SK-MEL-5 (cell line): ENCODE results near the gene KIF6. TPM values are rescaled to one million over a fixed set of nuclear protein-coding genes. Genes with fewer than 3 reads are reported as not detected.

Experiments used
- DNase-seq: peaks from one replicate; pipeline ENCODE4 v3.0.0-alpha.2; 2016; ENCODE audit warnings: low read depth, low spot score
- in situ Hi-C: cut with HindIII; loops from 2 replicates; pipeline ENCODE4 v1.10.0; 2016; ENCODE audit warnings: low sequenced_read_pairs, high pct_unique_total_duplicates, low pct_unique_long_range_greater_than_20kb
- total RNA-seq: library from RNA; depleted of rRNA; stranded (reverse); fragments of >200 nt; shearing (Covaris generic); gene quantifications from 2 replicates; pipeline ENCODE4 v1.2.3, GENCODE V29; 2014

KIF6 gene
- total RNA-seq, 1 experiment from 2014 or later: 23.6 TPM

DNA sequence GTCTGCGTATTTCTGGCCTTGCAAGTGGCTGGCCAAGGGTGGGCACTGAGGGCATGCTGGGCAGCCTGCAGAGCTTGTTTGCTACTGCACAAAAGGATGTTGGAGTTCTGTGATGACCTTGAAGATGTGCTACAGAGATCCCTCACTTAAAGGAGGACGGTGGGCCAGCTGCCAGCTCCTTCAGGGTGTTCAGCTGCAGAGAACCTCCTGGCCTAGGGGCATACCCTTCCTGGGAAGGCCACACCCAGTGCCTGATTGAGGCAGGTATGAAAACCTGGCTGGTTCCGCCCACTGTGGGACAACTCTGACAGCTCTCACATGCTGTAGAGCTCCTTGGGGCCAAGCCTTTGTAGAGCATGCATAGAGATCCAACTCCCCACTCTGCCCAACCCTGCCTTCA, 408.0 kb downstream of the KIF6 start:
- no peak for DNase-seq
- in situ Hi-C loops: no loop called here

DNA sequence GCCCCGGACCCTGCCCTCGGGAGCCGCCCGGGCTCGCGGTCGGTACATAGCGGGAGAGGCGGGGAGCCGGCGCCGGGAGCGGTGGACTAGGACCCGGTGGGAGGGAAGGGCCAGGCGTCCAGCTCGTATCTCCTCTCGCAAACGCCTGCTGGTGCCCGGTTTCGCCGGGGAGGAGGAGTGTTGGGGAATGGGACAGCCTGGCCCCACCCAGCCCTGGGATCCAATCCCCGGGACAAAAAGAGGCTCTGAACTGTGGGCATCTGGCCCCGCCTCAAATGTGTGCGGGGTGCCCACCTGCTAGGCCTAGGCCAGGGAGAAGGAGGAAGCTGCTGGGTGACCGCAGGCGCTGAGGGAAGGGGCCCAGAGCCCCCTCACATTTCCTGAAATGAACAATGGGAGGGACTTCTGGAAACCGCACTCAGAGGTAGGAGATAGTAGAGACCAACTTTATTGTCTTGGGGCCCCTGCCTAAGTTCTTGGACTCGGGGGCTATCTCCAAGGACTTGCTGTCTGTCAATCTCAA, 410.9 kb downstream of the KIF6 start, which contains the start of gene KCNK17:
TSS of gene KCNK17 (minus strand) at position 147 of the 523 bp plus-strand sequence. CDS start at position 48, 99 bp downstream.
- no peak for DNase-seq
- in situ Hi-C loops: no loop called here

DNA sequence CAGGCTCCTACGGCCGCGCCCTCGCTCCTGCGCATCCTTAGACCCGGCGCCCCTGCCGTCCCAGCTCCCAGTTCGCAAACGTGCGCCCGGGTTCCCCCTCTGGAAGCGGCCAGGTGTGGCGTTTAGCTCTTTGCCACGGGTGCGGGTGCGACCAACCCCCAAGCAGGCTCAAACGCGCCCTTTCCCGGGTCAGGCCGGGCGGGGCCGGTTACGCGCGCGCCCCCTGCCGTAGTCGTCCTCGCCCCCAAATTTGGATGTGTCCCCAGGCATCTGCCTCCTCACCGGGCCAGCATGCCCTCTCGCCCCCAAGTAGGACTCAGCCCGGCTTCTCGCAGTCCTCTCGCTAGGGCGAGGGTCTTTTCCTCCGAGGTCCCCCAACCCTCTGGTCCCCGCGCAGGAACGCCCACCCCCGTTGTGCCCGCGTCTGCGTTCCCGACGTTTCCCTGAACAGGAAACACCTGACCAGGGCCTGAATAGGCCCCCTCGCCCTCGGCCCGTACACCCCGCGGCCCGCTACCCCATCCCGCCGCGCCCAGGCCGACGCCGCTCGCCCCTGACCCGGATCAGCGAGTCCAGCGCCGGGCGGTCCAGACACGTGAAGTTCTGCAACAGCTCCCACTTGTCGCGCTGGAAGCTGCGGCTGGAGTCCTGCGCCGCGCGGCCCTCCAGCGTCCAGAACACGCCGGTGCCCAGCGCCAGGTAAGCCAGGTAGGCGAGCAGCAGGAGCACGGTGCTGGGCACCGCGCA, 411.5 kb downstream of the KIF6 start:
- in situ Hi-C loops: no loop called here
- DNase-seq: no peak

DNA sequence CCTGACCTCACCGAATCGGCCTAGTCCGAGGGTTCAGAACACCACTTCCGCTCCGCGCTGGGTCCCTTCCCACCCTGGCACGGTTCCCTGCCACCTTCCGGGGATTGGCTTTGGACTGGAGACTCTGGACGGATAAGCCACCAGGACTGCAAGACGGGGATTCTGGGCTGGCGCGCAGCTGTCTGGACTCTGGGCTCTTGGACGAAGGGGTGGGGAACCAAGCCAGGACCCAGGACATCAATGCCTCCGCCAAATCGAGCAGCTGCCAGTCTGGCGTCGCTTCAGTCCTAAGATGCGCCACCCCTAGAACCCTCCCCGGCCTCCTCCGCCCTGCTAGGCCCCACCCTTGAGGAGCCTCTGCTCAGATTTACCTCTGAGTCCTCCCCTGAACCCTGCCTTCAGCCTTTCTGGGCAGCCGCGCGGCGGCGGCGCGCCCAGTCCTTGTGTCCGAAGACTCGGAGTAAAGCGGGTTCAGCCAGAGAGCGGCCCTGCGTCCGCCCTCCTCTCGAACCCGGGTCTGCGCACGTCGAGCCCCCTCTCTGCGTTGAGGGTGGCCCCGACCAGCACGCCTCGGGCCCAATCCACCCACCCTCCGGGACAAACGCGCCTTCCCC, 412.2 kb downstream of the KIF6 start:
- in situ Hi-C loops: no loop called here

DNA sequence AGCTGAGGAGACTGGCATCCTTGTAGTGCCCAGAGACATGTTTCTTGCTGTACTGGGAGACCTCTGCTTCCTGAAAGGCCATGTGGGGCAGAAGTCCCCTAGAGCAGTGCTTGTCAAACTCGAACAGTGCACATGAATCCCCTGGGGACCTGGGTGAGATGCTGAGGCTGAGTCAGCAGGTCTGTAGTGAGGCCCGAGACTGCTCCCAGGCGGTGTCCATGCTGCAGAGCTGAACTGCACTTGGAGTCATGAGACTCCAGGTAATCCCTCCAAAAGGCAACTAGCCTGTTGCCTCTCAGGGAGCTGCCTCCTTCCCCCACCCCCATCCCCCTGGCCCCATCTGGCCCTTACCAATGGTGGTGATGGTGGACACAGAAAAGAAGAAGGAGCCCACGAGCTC, 414.7 kb downstream of the KIF6 start:
- in situ Hi-C loops: no loop called here
- DNase-seq: no peak

More for the DNA sequence above, 412.2 kb downstream of the KIF6 start:
- no peak for DNase-seq

DNA sequence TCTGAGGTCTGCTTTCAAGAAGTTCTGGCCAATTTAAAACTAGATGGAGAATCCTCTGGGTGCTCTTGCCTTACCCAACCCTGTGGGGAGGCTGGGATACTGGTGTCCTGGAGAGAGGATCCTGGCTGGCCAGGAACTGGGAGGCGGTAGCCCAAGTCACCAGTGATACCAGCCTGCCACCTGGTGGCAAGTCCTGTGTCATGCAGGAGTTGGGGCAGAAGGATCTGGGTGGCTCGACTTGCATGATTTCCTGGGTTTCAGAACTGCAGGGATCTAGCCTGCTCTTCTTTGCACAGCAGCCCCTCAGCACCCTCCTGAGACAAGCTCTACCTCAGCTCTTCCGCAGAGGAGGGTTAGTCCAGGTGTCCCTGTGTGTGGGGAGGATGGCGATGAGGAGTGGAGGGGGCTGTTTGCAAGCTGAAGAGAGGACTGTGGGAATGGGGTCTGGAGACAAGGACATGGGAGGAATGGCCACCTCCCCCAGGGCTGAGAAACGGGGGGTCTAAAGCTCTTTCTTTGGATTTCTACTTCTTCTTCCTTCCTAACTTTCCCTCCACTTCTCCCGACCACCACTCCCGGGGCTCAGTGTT, 415.2 kb downstream of the KIF6 start:
- in situ Hi-C loops: no loop called here
- peak; percentile 71 for DNase-seq

DNA sequence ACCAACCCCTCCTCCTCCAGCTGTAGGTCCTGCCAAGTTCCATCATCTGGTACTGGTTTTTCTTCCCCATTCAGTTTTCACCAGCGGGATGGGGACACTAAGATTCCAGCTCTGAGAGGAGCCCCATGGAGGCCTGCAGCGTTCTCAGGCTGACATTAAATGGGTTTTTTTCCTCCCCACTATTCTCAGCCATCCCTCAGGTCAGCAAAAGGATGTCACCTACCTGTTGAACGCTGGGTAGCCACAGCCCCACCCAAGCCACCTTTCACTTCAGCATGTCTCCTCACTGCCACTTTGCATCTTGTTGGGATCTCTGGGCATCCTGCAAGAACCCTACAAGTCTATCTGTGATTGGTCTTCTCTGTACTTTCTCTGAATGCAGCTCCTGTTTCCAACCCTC, 417.7 kb downstream of the KIF6 start:
- in situ Hi-C loops: no loop called here
- no peak for DNase-seq

DNA sequence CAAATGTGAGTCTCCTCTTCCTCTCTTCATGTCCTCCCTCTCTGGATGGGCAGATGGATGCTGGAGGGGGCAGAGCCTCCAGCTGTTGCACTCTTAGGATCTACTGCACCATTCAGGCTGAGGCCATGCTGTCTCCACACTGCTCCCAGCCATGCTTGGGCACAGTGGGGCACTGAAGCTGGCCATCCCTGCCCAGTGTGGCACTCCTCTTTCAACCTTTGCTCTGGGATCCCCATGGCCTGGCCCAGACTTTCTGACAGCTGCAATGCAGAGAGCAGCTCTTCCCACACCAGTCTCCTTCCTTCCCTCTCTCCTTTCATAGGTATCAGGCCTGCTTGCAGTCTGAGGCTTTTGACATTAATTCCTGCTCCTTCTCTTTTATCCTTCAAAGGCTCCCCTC, 420.3 kb downstream of the KIF6 start:
- in situ Hi-C loops: no loop called here
- DNase-seq: no peak

DNA sequence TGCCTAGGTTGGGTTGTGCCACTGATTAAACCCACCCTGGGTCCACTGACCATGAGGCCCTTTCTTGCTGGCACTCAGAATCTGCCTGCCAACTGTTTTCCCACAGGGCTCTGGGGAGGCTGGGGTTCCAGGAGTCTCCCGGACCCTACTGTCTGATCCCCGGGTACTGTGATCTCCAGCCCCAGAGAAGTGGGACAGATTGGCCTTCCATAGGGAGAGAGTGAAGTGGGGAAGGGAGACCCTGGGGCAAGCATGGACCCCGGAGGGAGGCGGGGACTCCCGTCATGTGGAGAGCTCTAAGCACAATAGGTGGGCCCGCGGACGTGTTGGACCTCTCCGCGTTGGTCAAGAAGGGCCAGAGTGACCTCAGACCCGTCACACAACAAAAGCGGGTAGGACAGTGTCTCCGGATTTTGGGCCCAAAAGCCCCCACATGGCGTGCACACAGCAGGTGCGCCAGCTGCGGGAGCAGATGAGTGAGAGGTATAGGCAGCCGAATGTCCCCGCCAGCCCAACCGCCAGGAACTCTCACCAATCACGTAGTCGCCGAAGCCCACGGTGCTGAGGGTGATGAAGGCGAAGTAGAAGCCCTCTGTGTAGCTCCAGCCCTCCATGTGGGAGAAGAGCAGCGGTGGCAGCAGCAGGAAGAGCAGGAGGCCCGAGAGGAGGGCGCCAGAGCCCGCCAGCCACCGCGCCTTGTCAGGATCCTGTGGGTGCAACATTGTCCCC, 421.6 kb downstream of the KIF6 start:
- no peak for DNase-seq
- in situ Hi-C loops: no loop called here

DNA sequence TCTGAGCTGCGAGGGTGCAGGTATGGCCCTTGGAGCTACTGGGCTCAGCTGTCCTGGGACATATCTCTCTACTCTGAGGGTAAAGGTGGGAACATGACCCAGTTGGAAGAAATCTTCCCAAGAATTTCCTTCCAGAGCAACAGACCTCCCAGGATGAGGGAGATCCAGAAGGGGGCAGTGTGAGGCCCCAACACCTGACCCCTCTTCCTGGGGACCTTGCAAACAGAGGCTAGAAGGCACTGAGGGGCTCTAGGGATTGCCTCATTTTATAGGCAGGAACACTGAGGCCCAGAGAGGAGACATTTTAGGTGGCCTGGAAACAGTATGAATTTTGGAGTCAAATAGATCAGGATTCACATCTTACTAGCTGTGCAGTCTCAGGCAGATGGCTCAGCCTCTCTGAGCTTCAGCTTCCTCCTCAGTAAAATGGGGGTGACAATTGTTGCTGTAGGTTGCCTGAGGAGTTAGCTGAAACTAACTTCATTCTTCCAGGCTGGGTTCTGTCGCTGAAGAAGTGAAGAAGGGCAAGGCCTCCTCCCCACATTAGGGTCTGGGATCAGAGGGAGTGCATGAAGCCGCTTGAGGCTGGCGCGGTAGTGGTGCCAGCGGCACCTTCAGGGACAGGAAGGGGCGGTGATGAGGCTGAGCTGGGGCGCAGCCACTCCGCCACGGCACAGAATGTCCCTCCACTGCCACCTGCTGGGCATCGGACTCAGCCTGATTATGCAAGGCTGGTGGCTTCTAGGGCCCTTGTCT, 422.4 kb downstream of the KIF6 start:
- DNase-seq: peak; percentile 78
- in situ Hi-C loops: no loop called here

DNA sequence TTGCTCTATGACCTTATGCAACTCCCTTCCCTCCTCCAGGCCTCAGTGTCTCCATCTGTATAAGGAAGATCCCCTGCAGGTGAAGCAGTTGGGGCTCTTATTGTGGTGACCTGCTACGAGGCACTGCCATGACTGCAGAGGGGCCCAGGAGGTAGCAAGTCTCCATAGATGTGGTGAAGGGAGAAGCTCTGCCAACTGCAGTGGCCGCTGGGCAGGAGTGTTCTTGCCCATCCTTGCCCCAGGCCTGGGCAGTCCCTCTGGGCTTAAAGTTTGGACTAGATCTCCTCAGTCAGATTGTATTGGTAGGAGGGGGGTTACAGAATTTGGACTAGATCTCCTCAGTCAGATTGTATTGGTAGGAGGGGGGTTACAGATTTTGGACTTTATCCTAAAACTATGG, 423.2 kb downstream of the KIF6 start:
- in situ Hi-C loops: no loop called here

DNA sequence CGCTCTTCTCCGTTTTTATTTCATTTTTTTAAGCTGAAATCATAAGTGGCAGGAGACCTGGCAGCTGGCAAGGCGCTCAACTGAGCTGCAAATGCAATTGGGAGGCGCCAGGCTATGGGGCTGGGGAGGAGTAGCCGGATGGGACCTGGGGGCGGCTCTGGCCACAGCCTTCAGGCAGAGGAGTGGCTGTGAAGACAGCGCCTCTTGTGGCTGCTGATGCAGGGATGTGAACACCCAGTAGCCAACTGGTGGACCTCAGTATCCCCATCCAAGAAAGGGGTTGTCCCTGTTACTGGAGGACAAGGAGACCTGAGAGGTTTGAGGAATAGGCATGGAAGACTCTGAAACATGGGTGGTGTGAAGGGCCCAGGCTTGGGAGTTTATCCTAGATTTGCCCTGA, 423.6 kb downstream of the KIF6 start:
- in situ Hi-C loops: no loop called here
- DNase-seq: peak; percentile 55

More for the DNA sequence above, 423.2 kb downstream of the KIF6 start:
- DNase-seq: no peak

DNA sequence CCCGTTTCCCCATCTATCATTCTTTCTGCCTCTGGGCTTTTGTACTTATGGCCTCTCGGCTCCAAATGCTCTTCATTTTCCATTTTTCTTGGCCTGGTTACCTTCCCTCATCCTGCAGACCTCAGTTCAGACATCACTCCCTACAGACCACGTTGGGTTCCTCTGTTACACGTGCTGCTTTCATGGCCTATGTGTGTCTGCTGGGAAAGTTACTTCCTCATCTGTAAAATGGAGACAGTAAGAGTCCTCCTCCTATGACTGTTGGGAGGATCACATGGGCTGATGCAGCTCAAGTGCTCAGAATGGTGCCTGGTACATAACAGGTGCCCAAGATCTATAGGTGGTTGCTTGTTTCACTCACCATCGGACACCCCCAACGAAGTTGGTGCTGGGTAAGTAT, 424.5 kb downstream of the KIF6 start:
- in situ Hi-C loops: no loop called here

DNA sequence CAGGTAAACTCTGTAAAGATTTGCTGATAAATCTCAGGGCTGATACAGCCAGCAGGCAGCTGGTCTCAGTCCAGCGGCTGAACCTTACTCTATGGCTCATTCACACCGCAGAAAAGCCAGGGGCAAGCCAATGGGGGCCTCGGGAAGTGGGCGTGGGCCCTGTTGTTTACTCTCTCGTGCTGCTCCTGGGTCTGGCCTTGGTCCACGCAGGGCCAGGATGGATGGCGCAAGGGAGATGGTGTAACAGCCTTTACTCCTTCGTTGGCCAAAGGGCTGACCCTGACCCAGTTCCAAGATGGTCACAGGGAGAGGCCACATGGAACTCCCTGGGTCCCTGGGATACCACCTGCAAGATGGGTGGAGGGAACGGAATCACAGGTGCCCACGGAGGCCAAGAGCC, 427.1 kb downstream of the KIF6 start:
- in situ Hi-C loops: no loop called here
- no peak for DNase-seq

More for the DNA sequence above, 424.5 kb downstream of the KIF6 start:
- DNase-seq: no peak

DNA sequence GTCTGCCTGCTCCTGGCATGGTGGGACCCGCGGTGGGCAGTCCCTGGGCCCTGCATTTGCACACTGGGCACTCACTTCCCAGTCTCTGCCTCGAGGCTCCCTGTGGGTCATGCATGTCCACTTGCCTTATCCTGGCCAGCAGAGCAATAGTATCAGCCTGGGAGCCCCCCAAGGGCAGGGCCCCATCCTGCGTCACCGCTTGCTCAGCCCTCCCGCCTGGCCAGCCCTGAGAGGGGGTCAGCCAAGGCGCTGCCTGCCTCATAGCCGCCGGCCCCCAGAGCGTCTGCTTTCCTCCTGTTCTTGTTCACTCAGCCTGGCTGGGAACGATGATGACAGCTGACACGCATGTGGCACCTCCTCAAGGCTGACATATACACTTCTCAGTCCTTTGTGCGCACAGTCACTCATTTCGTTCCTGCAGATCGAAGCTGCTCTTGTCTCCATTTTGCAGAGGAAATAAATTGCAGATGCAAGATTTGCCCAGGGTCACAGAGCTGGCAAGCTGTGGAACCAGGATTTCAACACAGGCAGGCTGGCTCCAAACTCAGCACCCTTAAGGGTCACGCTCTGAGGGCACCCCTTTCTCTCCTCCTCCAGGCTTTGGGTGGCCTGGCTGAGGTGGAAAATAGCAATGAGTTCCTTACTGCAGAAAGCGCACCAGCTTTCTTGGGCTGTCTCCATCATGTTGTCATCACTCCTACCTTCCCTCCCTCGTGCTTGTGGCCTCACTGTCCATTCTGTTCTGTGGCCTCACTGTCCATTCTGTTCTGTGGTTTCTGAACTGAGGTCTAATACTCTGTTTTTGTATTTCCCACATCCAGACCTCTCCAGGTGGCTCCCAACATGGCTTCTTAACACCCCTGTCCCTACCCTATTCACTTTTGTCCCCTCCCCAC, 428.2 kb downstream of the KIF6 start:
- in situ Hi-C loops: no loop called here
- DNase-seq: no peak

DNA sequence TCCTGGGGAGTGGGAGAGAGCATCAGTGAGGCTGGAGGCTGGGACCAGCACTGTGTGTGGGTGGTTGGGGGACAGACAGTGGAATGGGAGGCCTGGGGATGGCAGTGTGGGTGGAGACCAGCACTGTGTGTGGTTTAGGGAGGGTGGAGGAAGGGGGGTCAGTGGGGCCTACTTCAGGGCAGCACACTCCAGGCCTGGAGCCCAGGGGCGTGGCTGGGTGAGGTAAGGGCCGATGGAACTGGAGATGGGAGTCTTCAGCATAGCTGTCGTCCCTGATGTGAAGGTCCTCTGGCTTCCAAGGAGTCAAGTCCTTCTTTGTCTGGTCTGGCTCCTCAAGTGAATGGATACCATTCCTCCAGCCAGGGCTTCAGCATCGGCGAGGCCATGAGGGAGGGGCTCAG, 429.6 kb downstream of the KIF6 start:
- no peak for DNase-seq

More for the DNA sequence above, 429.6 kb downstream of the KIF6 start:
- in situ Hi-C loops: no loop called here
